IPS-20b (cell line): ENCODE data around the gene NIT1.
A peak's percentile ranks its signal among the peaks of the same experiment; 100 is the strongest.

Experiments
- H3K27ac ChIP-seq: one replicate; pipeline ENCODE4 v1.5.1; 2013; ENCODE audit warnings: low read length
- H3K27me3 ChIP-seq: 2 replicates; pipeline ENCODE4 v1.6.1; 2013; ENCODE audit warnings: mild to moderate bottlenecking, low read length, inconsistent platforms; ENCODE audit not compliant: insufficient read depth
- H3K36me3 ChIP-seq: 2 replicates; pipeline ENCODE4 v1.6.1; 2013; ENCODE audit warnings: low read depth, mild to moderate bottlenecking, inconsistent platforms, low read length, moderate library complexity; ENCODE audit not compliant: insufficient read depth
- H3K4me1 ChIP-seq: 2 replicates; pipeline ENCODE4 v1.6.1; 2013; ENCODE audit warnings: mild to moderate bottlenecking, control low read depth, inconsistent platforms, low read length, moderate library complexity; ENCODE audit not compliant: insufficient read depth
- H3K4me3 ChIP-seq: 2 replicates; pipeline ENCODE4 v1.5.1; 2013; ENCODE audit warnings: mild to moderate bottlenecking, low read length, inconsistent platforms
- H3K9ac ChIP-seq: 2 replicates; pipeline ENCODE4 v1.6.1; 2013; ENCODE audit warnings: low read depth, mild to moderate bottlenecking, inconsistent platforms, low read length, moderate library complexity
- H3K9me3 ChIP-seq: 2 replicates; pipeline ENCODE4 v1.6.1; 2013; ENCODE audit warnings: mild to moderate bottlenecking, low read depth, low read length, inconsistent platforms; ENCODE audit not compliant: insufficient read depth

NIT1 gene, protein sequence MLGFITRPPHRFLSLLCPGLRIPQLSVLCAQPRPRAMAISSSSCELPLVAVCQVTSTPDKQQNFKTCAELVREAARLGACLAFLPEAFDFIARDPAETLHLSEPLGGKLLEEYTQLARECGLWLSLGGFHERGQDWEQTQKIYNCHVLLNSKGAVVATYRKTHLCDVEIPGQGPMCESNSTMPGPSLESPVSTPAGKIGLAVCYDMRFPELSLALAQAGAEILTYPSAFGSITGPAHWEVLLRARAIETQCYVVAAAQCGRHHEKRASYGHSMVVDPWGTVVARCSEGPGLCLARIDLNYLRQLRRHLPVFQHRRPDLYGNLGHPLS

DNA sequence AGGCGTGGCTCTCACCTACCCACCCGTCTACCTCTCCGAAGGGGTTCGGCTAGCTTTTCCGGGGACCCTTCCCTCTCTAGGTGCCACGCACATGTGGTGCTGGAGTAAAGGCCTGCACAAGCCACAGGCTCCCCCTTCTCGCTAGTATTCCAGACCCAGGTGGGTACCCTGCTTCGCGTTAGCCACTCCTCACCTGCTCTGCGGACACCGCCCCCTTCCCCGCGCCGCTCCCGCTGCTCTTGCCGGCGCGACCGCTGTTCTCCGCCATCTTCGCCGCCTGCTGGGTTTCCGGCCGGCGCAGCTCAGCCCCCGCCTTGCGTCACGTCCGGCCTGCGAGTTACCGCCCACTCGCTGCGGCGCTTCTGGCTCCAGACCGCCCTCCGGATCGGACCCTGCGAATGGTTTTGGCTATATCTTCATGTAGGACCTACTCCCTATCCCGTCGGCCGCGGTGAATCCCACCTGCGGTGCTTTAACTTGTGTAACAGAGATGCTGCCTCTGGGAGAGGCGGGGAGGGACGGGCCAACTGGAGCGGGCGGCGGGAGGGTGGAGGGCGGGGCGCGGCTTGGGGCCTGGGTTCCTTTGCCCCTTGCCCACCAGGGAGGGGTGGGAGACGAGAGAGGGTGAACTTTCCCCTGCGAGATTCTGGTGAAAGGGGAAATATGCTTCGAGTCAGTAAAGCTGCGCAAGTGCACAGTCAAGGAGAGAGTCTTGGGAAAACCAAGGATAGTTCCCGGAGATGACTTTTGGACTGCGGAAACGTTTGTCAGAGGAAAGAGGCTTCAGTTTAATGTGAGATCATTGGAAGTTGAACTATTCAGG is at the start of gene NIT1, which contains the start of gene PFDN2:
Gene NIT1 (plus strand): TSS at position 347 of the 823 bp plus-strand sequence. CDS start 72 bp downstream, at position 419.
Gene PFDN2 (minus strand): TSS at position 279 of the 823 bp plus-strand sequence. CDS start 11 bp downstream, at position 268.
- Histone ChIP-seq H3K4me1 (peaks cover 8% of the 10 kb centered on the region; the same call in 1 of the 2 replicates), H3K36me3 (peaks cover 37% of the 10 kb centered on the region), H3K27ac (peak within 1 kb of the TSS; percentile 89), H3K27me3 (no peaks in the 10 kb centered on the region), H3K4me3 (peak within 1 kb of the TSS; percentile 99), H3K9me3 (no peaks in the 10 kb centered on the region), H3K9ac (peak within 1 kb of the TSS; percentile 95)

GRCh38 chr1:161068306-161069234 is 49.3 kb upstream of the NIT1 start:
- no peak overlapping the region for H3K4me3 ChIP-seq

DNA sequence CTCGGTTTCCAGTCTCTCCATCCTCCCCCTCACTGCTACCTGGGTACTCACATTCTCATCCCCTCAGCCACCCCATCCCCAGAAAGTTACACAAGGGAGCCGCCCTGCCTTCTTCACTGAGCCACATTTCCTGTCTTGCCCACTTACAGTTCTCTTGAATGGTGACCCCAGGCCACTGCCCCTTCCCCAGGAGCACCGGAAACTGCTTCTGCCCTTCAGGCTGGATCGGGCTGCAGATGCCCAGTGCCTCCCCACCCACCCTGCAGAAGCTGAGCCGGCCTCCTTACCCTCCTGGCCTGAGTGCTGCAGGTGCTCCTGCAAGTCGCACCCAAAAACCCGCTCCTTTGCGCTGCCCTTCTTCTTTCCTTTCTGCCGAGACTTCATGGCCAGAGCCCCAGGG is 48.7 kb upstream of the NIT1 start:
- H3K4me1 ChIP-seq, result no peaks in the 10 kb centered on the region; the same call in 1 of the 2 replicates
- H3K4me3 ChIP-seq, result no peak overlapping the region
- no peak overlapping the region for H3K9ac ChIP-seq
- H3K27me3 ChIP-seq, result no peaks in the 10 kb centered on the region
- no peaks in the 10 kb centered on the region for H3K36me3 ChIP-seq
- H3K27ac ChIP-seq, result no peak overlapping the region
- H3K9me3 ChIP-seq, result no peaks in the 10 kb centered on the region

More at GRCh38 chr1:161068306-161069234, 49.3 kb upstream of the NIT1 start:
- no peaks in the 10 kb centered on the region; the same call in none of the 2 replicates for H3K4me1 ChIP-seq
- H3K27me3 ChIP-seq, result no peaks in the 10 kb centered on the region
- no peaks in the 10 kb centered on the region for H3K36me3 ChIP-seq
- H3K9me3 ChIP-seq, result no peaks in the 10 kb centered on the region
- no peak overlapping the region for H3K27ac ChIP-seq
- no peak overlapping the region for H3K9ac ChIP-seq

DNA sequence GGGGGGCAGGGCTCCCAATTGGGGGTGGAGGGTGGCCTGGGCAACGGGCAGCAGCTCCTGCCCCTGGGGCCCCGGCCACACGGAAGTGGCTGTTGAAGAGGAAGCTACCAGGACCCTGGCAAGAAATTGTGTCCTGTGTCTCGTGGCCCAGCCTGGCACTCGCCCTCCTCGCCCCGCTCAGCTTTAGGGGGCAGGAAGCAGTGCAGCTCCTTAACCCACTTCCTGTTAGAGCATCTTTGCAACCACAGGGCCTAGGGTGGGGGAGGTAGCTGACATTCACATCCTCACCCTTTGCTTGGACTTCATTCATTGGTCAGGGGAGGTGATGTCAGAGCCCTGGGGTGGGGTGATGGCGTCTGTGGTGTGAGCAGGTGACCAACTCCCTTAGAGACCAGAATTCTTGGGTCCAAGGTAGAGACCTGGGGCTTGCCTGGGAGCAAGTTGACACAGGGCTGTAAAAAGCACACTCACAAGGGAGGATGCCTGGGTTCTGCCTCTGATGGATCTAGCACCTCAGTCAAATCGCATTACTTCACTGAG is 48.1 kb upstream of the NIT1 start, which contains the start of gene ARHGAP30:
Gene ARHGAP30 (minus strand): TSS at position 161 of the 540 bp plus-strand sequence. CDS start 267 bp downstream, outside the sequence.
- no peaks in the 10 kb centered on the region for H3K36me3 ChIP-seq
- H3K4me3 ChIP-seq, result no peak within 1 kb of the TSS
- H3K27ac ChIP-seq, result no peak within 1 kb of the TSS
- H3K9ac ChIP-seq, result no peak within 1 kb of the TSS
- no peaks in the 10 kb centered on the region for H3K27me3 ChIP-seq
- H3K4me1 ChIP-seq, result no peaks in the 10 kb centered on the region
- H3K9me3 ChIP-seq, result no peaks in the 10 kb centered on the region

DNA sequence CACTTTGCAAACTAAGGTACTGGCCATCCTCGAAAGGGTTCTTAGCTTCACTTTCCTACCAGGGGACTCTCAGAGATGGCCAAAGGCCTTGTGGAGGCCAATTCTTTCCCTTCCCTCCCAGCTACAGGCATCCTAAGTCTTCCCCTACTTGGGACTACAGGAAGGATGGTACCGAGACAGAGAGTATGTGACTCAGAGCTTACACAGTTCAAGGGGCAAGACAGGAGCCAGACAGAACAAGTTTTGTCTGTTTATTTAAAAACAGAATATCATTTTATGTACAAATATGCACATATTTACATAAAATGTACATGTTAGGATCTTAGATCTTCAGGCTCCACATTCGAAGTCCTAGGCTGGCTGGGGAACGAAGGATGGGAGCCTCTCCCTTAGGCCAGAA is 47.1 kb upstream of the NIT1 start:
- Histone ChIP-seq H3K27ac (no peak overlapping the region), H3K36me3 (no peaks in the 10 kb centered on the region), H3K4me1 (no peaks in the 10 kb centered on the region), H3K9me3 (no peaks in the 10 kb centered on the region), H3K4me3 (no peak overlapping the region), H3K27me3 (no peaks in the 10 kb centered on the region), H3K9ac (no peak overlapping the region)

- Histone ChIP-seq H3K27me3 (no peaks in the 10 kb centered on the region), H3K9me3 (no peaks in the 10 kb centered on the region), H3K36me3 (no peaks in the 10 kb centered on the region), H3K9ac (no peak overlapping the region), H3K27ac (no peak overlapping the region), H3K4me3 (no peak overlapping the region), H3K4me1 (no peaks in the 10 kb centered on the region)
Measured at GRCh38 chr1:161071886-161072371, 46.0 kb upstream of the NIT1 start.

- no peaks in the 10 kb centered on the region for H3K27me3 ChIP-seq
- H3K4me3 ChIP-seq, result no peak overlapping the region
- H3K36me3 ChIP-seq, result no peaks in the 10 kb centered on the region
- no peak overlapping the region for H3K27ac ChIP-seq
- H3K9me3 ChIP-seq, result no peaks in the 10 kb centered on the region
- no peak overlapping the region for H3K9ac ChIP-seq
- no peaks in the 10 kb centered on the region for H3K4me1 ChIP-seq
Measured at GRCh38 chr1:161072751-161073449, 45.0 kb upstream of the NIT1 start.

DNA sequence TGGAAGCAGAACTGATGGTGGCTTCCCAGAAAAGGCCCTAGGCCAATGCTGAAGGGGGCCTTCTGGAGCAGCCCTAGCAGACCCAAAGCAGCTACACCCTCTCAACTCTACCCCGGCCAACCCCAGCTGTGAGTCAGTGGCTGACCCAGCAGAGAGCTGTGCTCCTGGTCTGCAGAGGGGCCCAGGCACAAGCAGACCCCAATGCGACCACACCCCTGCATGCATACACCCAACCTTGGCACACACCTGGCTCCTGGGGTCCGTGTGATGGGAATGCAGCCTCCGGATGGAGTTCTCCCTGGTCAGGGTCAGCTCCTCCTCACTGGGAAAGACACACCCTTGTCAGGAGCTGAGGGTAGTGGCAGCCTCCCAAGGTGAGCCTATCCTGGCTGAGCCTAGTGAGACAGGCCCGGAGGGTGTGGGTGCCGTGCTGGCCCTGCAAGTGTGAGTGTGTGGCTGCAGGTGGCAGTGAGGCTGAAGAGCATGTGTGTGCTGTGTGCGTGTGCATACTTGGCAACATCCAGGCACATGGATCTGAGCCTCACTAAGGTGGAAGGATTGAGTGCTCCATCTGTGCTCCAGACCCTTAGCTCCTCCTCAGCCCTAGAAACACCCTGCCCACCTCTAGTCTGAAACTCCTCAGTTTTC is 44.3 kb upstream of the NIT1 start:
- no peaks in the 10 kb centered on the region for H3K4me1 ChIP-seq
- no peaks in the 10 kb centered on the region for H3K9me3 ChIP-seq
- H3K27ac ChIP-seq, result no peak overlapping the region
- no peaks in the 10 kb centered on the region for H3K27me3 ChIP-seq
- no peaks in the 10 kb centered on the region for H3K36me3 ChIP-seq
- no peak overlapping the region for H3K4me3 ChIP-seq
- H3K9ac ChIP-seq, result no peak overlapping the region

DNA sequence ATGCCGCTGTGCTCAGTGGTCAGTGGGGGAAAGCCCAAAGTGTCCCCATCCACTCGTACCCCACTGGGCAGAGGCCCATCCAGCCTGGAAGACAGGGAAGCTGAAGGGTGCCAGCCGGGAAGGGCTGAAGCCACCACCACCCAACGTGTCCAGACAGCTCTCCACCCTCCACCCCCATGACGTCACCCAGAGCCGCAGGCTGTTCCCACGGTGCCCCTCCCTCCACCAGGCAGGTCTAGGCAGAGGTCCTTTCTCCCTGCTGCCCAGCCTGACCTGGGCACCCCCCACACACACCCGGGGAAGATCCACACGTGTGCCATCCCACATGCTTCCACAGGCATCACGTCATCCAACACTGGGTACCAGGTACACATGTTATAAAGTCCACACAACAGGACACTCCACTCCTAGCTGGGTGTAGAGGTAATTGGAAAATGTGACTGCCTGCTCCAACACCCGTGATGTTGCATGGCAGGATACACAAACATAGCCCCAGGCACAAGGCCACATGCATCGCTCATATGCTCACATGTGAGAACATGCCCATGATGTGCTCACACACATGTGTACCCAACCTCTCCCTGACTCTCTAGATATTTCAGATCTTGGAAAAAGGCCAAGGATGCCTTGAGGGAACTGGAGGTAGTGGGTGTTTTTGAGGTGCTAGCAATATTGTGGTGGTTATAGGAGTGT is 43.1 kb upstream of the NIT1 start:
- no peaks in the 10 kb centered on the region for H3K4me1 ChIP-seq
- no peak overlapping the region for H3K9ac ChIP-seq
- H3K27ac ChIP-seq, result no peak overlapping the region
- H3K9me3 ChIP-seq, result no peaks in the 10 kb centered on the region
- no peaks in the 10 kb centered on the region for H3K36me3 ChIP-seq
- H3K27me3 ChIP-seq, result no peaks in the 10 kb centered on the region
- H3K4me3 ChIP-seq, result no peak overlapping the region

DNA sequence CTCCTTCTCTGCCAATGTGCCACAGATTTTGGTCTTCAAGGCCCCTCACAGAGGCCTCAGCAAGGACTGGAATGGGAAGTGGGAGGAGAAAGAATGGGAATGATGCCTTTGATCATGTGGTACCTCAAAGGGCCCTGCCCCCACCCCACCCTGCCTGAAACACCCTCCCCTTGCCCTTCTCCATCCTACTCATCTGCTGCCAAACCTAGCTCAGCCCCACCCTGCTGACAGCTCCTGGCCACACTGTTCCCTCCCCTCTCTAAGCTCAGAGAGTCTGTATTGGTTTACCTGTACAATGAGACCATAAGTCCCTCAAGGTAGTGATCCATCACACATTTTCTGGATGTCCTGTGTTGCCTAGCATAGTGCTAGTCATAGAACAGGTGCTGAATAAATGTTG is 41.5 kb upstream of the NIT1 start:
- no peaks in the 10 kb centered on the region for H3K27me3 ChIP-seq
- H3K9me3 ChIP-seq, result no peaks in the 10 kb centered on the region
- H3K27ac ChIP-seq, result no peak overlapping the region
- no peak overlapping the region; the same call in 1 of the 2 replicates for H3K9ac ChIP-seq
- H3K36me3 ChIP-seq, result no peaks in the 10 kb centered on the region
- H3K4me1 ChIP-seq, result 0 out of 2 replicates have a peak, but pooled peaks cover 4% of the 10 kb centered on the region
- H3K4me3 ChIP-seq, result no peak overlapping the region
